ENCODE measurements around the gene HOXC5.

The HOXC5 gene

DNA sequence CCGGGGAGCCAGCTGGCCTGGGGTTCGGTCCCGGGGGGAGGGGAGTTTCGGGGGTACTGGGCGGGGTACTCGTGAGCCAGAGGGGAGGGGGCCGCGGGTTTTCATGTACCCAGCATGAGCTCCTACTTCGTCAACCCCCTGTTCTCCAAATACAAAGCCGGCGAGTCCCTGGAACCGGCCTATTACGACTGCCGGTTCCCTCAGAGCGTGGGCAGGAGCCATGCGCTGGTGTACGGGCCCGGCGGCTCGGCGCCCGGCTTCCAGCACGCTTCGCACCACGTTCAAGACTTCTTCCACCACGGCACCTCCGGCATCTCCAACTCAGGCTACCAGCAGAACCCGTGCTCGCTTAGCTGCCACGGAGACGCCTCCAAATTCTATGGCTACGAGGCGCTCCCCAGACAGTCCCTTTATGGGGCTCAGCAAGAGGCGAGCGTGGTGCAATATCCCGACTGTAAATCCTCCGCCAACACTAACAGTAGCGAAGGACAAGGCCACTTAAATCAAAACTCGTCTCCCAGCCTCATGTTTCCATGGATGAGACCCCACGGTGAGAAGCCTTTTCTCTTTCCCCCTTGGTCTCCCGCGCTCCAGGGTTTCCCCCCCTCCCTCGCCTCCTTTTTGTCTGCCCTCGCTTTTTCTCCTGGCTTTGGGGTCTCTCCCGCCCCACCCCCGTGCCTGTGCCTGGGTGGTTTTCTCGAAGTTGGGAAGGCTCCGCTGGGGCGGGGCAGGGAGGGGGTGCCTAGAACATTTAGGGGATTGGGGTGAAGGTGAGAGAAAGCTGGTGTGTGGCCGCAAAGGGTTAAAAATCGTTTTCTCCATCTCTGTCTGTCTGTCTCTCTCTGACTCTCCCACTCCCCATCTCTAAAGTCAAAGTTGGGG, 23.4 kb upstream of the HOXC5 start:
- peak; percentile 32 for DNase-seq

DNA sequence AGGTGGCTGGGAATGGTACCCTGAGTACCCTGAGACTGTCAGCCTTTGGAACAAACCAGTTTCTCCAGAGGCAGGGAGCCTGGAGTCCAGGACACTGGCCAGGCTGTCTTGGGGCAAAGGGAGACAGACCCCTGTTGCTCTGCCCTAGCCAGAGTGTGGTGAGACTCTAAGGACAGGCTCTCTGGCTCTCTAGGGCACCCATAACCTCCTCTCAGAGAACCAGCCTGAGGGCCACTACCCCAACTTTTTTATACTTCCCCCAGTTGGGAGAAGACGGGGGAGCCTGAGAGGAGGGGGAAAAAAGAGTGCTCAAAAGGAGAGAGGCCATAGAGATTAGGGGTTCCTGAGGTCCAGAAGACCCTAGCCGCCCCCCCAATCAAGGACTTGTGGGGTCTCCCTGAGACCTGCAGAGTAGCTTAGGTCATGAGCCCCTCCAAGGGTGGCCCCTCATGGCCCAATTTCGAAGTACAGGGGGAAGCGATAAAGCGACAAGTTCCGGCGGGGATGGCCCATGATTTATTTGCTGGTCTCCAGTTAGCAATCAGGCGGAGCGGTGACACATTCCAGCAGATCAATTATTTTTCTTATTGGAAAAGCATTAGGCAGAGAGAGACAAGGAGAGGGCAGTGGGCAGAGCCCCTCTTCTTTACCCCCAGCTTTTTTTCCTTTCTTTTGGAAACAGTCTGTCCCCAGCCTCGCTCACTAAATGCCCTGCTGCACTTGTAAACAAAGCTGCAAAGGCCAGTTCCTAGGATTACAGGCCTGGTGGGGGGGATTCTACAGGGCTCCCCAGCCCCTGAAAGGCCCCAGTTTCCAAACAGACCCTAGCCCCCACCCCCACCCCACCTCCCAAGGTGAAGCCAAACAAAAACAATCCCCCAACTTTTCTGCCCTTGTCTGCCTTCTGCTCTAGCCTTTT, 22.5 kb upstream of the HOXC5 start:
- no peak for DNase-seq

DNA sequence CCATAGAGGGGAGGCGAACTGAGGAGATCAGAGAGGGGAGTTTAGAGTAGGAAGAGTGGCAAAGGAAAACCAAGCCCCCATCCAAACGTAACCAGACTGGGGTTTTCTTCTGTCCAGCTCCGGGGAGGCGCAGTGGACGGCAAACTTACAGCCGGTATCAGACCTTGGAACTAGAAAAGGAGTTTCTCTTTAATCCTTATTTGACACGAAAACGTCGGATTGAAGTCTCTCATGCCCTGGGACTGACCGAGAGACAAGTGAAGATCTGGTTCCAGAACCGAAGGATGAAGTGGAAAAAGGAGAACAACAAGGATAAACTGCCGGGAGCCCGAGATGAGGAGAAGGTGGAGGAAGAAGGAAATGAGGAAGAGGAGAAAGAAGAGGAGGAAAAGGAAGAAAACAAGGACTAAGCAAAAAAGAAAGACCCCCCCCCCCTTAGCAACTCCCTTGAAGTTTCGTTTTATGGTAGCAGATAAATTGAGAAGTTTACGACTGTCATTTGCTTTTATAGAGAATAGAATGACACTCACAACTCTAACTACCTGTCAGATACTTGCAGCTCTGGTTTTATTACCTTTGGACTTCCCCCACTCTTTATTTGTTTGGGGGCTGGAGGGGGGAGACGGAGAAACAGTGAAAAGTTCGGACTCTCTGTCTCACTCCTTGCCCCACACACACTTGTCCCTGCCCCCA, 21.7 kb upstream of the HOXC5 start:
- no peak for DNase-seq

DNA sequence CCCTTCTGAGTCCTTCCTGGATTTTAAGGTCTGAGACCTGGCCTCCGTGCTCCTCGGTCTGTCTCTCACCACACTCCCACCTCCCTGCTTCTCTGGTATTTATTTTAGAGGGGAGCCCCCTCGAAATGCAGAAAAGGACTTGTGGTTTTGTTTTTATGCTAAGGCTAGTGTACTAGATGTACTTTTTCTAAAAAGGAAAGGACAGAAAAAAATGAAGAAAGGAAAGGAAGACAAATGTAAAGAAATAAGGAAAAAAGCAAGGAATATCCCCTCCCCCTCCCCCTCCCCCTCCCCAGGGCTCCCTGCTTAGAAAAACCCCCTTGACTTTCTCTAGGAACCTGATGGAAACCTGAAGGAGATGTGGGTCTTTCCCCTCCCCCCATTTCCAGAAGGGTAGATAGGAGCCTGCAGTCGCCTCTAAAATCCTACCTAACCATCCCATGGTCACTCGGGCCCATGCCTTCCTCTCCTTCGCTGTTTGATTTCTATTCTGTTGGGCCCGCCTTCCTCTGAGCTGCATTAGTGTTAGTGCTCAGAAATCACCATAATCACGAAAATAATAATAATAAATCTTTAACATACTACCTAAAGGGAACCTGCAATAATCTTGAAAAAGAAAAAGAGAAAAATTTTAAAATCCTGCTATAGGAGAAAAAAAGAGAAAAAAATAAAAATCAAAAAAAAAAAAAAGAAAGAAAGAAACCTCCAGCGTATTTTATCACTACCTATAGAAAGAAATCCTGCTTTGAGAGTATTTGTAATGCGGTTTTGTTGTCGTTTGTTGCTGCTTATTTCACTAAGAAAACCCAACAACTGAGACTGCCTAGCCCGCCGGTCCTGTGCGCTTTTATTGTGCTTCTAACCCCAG, 21.0 kb upstream of the HOXC5 start:
- no peak for DNase-seq

DNA sequence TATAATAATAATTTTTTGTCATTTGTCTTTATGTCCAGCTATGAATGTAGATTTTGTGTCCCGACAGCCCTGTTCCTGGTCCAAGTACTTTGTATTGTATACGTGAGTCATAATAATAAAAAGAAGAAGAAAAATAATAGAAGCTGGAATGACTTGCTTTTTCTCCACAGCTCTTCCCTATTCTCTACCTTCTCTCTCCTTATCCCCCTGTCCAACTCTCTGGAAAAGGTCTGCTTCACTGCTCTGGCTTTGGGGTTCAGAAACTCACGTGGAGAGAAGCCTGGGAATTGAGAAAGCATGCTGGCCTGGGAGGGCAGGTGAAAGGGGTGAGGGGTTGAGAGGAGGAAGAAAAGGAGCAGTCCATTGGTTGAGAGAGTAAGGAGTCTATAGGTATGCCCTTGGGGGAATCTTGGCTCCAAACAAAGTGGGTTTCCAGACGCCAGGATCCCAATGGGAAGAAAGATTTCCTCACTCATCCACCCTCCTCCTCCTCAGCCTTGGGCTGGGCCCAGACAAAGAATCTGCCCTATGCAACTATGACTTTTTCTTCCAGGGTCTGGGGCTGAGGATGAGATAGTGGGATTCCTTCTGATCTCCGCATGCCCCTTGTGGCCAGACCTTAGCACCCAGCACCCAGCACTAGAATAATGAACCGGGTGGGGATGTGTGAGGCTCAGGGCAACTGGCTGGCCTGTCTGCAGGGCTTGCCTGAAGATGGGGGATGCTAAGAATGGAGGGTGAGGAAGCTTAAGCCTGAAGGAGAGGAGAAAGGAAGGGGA, 20.0 kb upstream of the HOXC5 start:
- DNase-seq = no peak

DNA sequence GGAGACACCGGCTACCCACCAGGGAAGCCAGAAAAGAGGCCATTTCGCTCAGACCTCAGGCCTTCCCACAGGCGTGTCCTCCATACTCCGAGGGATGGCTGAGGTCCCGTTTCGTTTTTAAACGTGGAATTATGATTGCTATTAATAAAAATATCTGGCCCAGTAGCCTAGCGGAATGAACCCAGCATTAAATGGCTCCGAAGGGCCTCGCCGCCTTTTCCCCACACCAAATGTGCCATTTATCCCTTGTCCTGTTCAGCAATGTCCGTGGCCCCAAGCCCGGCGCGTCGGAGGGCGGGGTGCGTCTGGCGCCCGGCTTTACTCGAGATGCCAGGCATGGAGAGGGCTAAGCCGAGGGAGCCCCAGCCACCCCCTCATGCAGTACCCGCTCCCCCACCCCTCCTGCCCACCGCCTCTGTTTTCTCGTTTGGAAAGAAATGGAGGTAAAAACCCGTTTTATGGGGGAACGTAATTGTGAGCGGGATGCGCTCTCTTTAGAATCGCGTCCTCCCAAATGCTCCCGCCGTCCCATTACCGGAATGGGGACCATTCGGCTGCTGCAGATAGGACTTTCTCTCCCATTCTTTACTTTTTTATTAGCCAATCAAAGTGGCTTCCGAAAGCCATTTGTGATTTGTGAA, 18.4 kb upstream of the HOXC5 start:
- no peak for DNase-seq

DNA sequence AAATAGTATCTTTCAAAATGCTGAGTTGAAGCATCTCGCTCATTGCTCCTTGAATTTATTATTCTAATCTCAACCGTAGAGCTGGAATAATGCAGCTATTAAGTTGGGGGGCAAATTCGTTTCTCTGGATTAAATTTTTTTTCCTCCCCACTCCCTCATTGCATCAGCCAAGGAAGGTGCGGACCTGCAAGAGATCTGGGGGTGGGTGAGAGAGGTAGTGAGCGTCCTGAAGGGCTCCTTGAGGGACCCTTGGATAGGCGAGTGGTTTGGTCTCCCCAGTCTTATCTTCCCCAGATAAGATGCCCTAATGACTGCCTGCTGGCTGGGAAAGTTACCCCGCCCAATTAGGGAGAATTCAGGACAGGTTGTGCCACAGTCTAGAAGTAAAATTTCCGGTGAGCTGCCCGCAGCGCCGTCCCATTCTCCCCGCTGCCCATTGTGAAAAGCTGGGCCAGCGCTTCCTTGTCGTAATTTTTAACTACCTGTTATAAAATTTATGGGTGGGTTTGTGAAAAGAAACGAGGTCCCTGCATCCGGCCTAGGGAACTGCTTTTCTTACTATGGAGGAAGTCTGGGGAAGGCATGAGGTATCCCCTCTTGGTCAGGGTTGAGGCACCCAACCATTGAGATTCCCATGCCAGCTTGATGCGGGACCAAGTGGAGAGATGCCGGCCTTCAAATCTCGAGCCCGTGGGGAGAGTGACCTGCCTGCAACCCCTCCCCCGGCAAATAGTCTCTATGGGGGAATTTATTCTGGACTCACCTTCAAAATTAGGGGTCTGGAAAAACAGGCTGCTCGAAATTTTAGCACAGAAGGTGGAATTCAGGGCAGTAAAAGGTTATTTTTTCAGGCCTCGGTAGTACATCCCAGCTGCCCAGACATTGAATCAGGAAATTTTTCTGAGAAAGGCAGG, 17.6 kb upstream of the HOXC5 start:
- no peak for DNase-seq

DNA sequence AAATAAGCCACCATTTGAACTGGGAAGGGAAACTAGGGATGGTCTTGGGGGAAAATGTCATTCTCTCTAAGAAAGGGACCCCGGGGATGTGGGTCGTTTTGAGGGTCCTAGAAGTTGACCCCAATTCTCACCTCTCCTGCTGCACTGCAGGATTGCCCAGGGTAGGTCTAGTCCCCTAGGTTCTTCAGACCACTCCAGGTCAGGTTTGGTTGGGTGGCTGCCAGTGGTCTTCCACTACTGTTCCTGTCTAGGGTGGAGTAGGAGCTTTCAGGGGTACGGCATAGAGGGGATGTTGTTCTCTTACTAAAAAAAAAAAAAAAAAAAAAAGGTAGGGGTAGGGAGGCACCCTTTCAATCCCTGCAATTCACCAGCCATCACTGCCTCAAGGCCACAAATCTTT, 16.8 kb upstream of the HOXC5 start:
- DNase-seq = no peak

DNA sequence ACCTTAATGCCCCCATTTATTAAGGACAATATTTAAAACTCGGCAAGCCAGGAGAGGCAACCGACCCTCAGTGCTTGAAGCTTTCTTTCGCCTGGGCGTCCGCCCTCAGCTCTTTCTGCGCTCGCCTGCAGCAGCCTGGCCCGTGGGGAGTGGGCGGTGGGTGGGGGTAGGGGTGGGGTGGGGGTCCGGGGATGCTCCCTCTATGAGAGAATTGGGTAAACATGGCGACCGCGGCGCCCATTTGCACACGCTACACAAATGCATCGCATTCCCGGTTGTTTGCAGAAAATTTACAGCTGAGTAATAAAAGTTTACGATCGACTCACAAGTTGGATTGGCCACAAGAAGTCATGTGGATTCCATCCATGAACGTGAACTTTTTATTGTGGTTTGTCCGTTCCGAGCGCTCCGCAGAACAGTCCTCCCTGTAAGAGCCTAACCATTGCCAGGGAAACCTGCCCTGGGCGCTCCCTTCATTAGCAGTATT, 16.3 kb upstream of the HOXC5 start:
- peak; percentile 72 for DNase-seq

DNA sequence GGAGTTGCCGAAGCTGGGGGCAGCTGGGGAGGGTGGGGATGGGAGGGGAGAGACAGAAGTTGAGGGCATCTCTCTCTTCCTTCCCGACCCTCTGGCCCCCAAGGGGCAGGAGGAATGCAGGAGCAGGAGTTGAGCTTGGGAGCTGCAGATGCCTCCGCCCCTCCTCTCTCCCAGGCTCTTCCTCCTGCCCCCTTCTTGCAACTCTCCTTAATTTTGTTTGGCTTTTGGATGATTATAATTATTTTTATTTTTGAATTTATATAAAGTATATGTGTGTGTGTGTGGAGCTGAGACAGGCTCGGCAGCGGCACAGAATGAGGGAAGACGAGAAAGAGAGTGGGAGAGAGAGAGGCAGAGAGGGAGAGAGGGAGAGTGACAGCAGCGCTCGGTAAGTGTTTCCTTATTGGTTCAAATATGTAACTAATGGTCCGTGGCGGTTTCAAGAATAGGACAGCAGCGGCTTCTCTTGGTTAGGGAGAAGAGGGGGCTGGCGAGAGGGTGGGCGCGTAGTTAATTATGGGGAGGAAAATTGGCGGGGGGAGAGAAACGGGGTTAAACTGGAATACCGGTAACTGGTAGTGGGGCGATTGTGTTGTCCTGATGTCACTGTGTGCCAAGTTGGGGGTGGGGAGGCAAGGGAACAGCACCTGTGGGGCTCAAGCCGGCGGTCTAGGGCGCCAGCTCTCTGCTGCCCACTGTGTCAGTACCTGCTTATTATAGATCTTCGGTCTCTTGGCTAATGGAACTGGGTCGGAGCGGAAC, 15.6 kb upstream of the HOXC5 start:
- DNase-seq = peak; percentile 86

DNA sequence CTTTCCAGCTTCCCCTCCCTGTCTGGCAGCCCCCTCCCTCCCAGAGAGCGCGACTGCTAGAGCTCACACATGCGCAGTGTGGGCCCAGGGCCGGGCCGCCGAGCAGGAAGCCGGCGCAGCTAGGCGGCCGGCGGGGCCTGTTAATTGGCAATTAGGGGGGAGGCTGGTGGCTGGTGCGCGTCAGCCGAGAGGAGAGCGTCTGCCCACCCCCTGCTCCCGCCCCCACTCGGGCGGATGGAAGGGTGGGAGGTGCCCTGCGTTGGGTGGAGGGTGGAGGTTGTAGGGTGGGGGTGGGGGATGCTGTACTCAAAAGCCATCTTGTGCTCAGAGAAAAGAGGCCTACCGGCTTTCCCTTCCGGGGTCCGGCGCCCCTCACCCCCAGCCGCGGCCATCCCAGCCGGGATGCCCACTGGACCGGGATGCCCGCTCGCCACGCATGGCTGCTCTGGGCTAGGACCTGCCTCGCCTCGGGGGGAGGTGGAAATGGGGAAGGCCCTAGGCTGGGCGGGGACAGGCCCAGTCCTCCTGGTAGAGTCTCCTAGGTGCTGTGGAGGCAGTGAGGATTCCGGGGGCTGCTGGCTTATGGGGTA, 14.9 kb upstream of the HOXC5 start:
- DNase-seq = peak; percentile 95

DNA sequence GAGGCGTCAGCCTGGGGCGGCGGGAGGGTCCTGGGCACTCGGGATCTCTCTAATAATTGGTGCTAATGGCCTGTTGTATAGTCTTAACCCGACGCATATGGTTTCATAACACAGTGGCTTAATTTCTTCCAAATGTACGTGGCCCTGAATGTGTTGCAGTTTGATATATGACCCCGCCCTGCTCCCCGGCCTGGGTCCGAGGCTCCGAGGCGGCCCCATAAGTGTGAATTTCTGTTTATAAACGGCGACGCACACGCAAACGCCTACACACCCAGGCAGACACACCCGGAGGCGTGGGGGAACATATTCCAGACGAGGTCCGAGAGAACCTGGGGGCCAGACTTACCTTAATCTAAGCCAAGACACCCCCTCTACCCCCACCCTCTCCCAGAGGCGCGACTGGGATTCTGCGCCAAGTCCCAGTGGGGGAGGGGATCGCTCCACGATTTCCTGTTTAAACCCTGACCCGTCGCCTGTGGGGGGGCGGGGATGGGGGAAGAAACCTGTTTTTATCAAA, 14.3 kb upstream of the HOXC5 start:
- no peak for DNase-seq

DNA sequence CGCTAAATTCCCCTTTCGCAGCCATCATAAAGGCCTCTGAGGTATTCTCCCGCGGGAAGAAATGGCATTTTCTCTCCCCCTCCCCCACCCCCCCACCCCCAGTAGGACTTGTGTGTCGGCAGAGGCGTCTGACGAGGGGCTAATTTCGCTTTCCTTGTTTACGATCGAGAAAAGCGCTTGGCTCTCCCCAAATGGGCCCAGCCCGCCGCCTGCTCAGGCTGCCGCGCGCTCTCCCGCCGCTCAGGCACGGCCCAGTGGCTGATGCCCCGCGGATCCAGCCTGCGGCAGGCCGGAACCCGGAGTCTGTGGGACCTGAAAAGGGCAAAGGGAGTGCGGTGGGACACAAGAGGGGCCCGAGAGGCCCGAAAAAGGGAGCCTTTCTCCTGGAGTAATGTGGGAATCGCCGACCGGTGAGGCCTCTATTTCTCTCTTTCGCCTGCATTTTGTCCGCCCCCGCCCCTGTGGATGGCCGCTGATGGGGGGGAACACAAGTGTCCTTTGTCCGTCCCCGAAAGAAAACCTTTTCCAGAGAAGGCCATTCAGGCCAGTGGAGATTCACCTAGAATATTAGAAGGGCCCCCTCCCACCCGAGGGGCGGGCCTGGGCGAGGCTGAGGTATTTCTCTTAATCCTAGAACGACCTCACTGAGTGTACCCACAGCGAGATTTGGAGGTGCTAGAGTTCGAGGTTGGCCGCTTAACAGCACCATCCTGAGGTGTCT, 13.6 kb upstream of the HOXC5 start:
- DNase-seq = no peak

DNA sequence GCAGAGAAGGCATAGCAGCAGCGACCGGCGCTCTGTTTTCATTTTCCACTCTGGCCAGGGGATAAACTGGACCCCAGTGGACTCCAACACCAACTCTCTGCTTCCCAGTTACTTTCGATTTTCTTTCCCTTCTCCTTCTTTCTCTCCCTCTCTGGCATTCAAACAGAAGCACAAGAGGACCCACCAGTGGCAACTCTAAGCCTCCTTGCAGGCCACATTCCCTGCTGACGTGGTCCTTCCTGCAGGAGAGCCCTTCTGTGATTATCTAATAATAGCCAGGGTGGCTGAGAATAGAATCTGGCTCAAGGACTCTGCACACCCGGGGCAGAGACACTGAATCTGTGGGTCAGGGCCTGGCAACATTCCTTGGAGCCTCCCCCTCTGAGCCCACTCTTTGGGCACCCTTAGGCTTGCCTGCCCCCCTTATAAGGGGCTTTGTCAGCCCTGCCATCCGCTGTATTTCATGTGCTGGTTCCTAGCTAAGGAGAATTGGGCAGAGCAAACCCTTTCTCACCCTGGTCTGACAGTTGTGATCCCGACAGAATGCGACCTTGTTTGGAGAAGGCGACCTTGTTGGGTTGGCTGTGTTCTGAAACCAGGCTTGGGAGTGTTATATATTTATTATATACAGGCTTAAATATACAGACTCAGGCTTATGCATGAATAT, 12.8 kb upstream of the HOXC5 start:
- DNase-seq = no peak

DNA sequence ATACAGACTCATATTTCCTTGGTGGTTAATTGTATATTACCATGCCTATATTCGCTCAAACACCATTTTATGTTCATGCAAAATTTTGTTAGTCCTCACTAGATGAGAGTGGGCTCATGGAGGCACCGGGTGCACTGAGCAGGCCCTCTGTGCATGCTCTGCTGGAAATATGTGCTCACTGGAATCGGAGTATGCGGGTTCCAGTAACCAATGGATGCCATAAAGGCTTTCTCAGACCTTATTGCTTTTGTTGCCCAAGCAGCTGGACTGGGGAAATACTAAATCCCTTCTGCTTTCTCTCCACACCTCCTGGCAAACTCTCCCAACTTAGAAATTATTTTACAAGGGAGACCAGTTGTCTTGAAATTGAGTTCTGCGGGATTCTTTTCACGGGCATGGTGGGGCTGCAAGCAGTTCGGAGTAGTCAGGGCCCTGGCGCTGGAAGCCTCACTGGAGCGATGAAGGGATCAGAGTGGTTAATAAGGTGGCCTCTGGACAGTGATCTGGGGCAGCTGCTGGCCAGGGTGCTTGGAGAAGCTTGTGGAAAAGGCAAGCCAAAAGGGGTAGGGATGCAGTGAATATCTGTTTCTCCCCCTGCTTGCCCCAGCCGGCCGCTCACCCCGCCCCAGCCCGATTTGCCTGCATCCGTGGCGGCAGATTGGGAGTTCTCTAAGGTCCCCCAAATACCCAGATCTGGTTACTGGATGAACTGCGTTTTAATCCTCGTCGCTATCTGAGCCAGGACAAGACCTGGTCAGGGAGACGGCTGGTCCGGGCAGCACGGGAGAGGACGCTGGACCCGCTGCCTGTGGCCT, 12.1 kb upstream of the HOXC5 start:
- DNase-seq = no peak

DNA sequence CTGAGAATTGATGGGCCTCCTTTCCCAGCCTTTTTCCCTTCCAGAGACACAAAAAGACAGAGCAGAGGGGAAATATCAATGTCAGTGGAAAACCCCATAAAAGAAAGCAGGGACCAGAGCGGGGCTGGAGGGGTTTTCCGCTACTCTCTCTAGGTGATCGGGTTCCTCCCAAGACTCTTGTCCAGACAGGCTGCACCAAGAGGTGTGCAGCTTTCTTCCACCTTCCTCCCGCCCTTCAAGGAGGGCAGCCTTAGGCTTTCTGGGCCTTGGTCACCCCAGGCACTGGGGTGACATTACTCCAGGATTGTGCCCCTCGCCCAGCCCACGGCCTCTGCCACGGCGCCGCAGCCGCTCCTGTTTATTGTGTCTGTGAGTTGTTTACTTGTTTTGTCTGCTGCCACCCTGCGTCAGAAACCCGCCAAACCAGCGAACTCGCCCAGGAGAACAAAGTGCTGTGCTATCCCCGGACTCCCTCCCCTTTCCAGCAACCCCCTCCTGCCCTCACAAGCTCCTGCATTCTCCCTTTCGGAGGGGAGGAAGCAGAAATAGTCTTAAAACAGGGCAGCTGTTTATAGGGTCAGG, 11.3 kb upstream of the HOXC5 start:
- DNase-seq = no peak
